Measurements from ENCODE around the gene MELK.

MELK gene

GRCh38 chr9:36584620-36585460, 12.1 kb downstream of the MELK start:
- no peak for DNase-seq

GRCh38 chr9:36590231-36590630, 17.5 kb downstream of the MELK start:
- no peak for DNase-seq

- no peak for DNase-seq
Measured at GRCh38 chr9:36592801-36593583, 20.3 kb downstream of the MELK start.

- no peak for DNase-seq
Measured at GRCh38 chr9:36594213-36594612, 21.5 kb downstream of the MELK start.

- DNase-seq = peak in 1 of 2 donors; percentile 6
Measured at GRCh38 chr9:36597412-36598178, 24.9 kb downstream of the MELK start.

- DNase-seq = no peak
Measured at GRCh38 chr9:36598273-36598672, 25.6 kb downstream of the MELK start.

GRCh38 chr9:36603006-36603405, 30.3 kb downstream of the MELK start:
- DNase-seq = no peak

GRCh38 chr9:36609306-36609705, 36.6 kb downstream of the MELK start:
- DNase-seq = no peak

- DNase-seq = no peak
Measured at GRCh38 chr9:36622121-36622520, 49.4 kb downstream of the MELK start.

GRCh38 chr9:36623280-36623679, 50.6 kb downstream of the MELK start:
- DNase-seq = no peak

- DNase-seq = peak; percentile 43 to 72
Measured at GRCh38 chr9:36625006-36625615, 52.4 kb downstream of the MELK start.

GRCh38 chr9:36632892-36633291, 60.2 kb downstream of the MELK start:
- DNase-seq = peak in 1 of 2 donors; percentile 56

- DNase-seq = no peak
Measured at GRCh38 chr9:36637491-36638270, 65.0 kb downstream of the MELK start.

- no peak for DNase-seq
Measured at GRCh38 chr9:36640771-36641381, 68.2 kb downstream of the MELK start.

GRCh38 chr9:36642817-36643216, 70.1 kb downstream of the MELK start:
- DNase-seq = no peak

- no peak for DNase-seq
Measured at GRCh38 chr9:36656842-36657241, 84.1 kb downstream of the MELK start.

GRCh38 chr9:36659500-36659899, 86.8 kb downstream of the MELK start:
- DNase-seq = no peak

GRCh38 chr9:36664806-36665205, 92.1 kb downstream of the MELK start:
- DNase-seq = no peak

- no peak for DNase-seq
Measured at GRCh38 chr9:36665387-36665786, 92.7 kb downstream of the MELK start.

GRCh38 chr9:36665921-36666431, 93.3 kb downstream of the MELK start:
- no peak for DNase-seq

GRCh38 chr9:36671561-36671960, 98.9 kb downstream of the MELK start:
- no peak for DNase-seq

All from hippocampal formation (tissue), 2 donors.